Loucy (cell line): ENCODE data around the gene ZNF644.

ENCODE experiments used
- H2AFZ ChIP-seq: fragments of 200-600 bp; sonication (generic); 2 replicates; pipeline ENCODE4 v1.6.0; 2016; ENCODE audit warnings: antibody characterized with exemption, mild to moderate bottlenecking, low read length, moderate library complexity
- H3F3A ChIP-seq: fragments of 200-600 bp; 2 replicates; pipeline ENCODE4 v1.6.0; 2016; ENCODE audit warnings: antibody characterized with exemption, low read depth, mild to moderate bottlenecking
- H3K27me3 ChIP-seq: fragments of 200-600 bp; sonication (generic); 2 replicates; pipeline ENCODE4 v1.6.1; 2014; ENCODE audit warnings: low read length, mild to moderate bottlenecking; ENCODE audit not compliant: insufficient read depth, poor library complexity, severe bottlenecking
- H3K36me3 ChIP-seq: fragments of 200-600 bp; sonication (generic); 2 replicates; pipeline ENCODE4 v1.6.1; 2016; ENCODE audit warnings: low read length; ENCODE audit not compliant: insufficient read depth
- H3K4me1 ChIP-seq: fragments of 200-600 bp; sonication (generic); 2 replicates; pipeline ENCODE4 v1.5.1; 2014; ENCODE audit warnings: low read length, mild to moderate bottlenecking; ENCODE audit not compliant: insufficient read depth, poor library complexity, severe bottlenecking
- H3K4me2 ChIP-seq: fragments of 200-600 bp; sonication (generic); 2 replicates; pipeline ENCODE4 v1.6.0; 2014; ENCODE audit warnings: antibody characterized with exemption, low read length, low read depth, mild to moderate bottlenecking; ENCODE audit not compliant: poor library complexity, severe bottlenecking
- H3K4me3 ChIP-seq: fragments of 200-600 bp; sonication (generic); 2 replicates; pipeline ENCODE4 v1.5.1; 2014; ENCODE audit warnings: low read length, mild to moderate bottlenecking, mixed read lengths; ENCODE audit not compliant: poor library complexity, severe bottlenecking
- H3K79me2 ChIP-seq: fragments of 200-600 bp; sonication (generic); 2 replicates; pipeline ENCODE4 v1.6.1; 2014; ENCODE audit warnings: low read length; ENCODE audit not compliant: insufficient read depth
- H3K9ac ChIP-seq: fragments of 200-600 bp; sonication (generic); 2 replicates; pipeline ENCODE4 v1.6.0; 2014; ENCODE audit warnings: mild to moderate bottlenecking, low read depth, low read length, moderate library complexity; ENCODE audit not compliant: poor library complexity, severe bottlenecking
- H3K9me2 ChIP-seq: fragments of 200-600 bp; sonication (generic); replicated peaks from 2 replicates; pipeline ENCODE4 v1.6.1; 2016; ENCODE audit warnings: low read depth, low read length, mixed read lengths
- H3K9me3 ChIP-seq: fragments of 200-600 bp; sonication (generic); 2 replicates; pipeline ENCODE4 v1.6.1; 2014; ENCODE audit warnings: mild to moderate bottlenecking, antibody characterized with exemption, low read length, low read depth; ENCODE audit not compliant: insufficient read depth
- H4K20me1 ChIP-seq: fragments of 200-600 bp; sonication (generic); 2 replicates; pipeline ENCODE4 v1.6.0; 2014; ENCODE audit warnings: antibody characterized with exemption, low read length, mild to moderate bottlenecking; ENCODE audit not compliant: insufficient read depth, poor library complexity, severe bottlenecking
- CTCF ChIP-seq: fragments of 200-600 bp; sonication (generic); conservative IDR thresholded peaks from 2 replicates; pipeline ENCODE4 v1.5.1; 2014; ENCODE audit warnings: mild to moderate bottlenecking, antibody characterized with exemption, low read length
- EZH2phosphoT487 ChIP-seq: fragments of 200-600 bp; IDR thresholded peaks from 2 replicates; pipeline ENCODE4 v1.6.1; 2018; ENCODE audit warnings: antibody characterized with exemption, mild to moderate bottlenecking, moderate library complexity, borderline replicate concordance

Gene ZNF644

DNA sequence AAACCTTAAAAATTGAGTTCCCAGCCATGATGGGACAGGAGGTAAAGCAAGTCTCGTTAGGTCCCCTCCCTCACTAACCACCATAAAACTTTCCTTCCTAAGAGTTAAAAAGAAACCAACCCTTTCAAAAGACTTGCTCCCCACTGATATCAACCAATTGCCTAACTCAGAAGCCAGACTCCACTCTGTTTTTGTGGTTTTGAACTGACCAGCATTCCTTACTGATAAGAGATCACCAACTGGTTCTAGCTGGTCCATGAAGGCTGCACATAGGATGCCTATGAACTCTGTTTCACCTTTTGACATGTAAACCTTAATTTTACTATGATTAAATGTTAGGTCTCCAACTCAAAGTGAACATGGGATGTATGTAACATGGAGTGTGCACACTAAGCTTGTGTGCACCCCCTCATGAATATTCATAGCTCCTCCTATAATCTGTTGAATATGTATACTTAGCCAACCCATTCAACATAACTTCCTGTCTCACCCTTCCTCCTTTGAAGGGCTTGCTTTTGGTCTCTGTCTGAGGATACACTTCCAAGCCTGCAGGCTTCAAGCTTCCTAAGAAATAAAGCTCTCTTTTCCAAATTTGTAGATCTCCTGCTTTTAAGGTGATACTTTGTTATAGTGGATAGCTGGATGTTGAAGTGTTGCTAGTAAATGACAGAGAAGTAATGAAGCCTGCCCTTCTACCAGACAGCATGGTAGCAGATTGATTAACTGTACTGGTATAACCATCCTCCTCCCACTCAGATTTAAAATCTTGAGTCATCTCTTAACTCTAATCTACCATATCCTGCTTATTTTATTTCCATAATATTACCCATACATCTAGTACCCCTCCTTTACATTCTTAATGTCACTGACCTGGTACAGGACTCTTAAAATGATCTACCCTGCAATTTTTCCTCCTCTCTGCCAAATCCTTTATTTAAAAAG, 95.6 kb downstream of the ZNF644 start:
- Histone ChIP-seq H3K9ac (no peak overlapping the region), H3F3A (no peaks in the 10 kb centered on the region), H3K36me3 (peaks cover 4% of the 10 kb centered on the region; the same call in 1 of the 2 replicates), H3K79me2 (peaks cover 96% of the 10 kb centered on the region), H3K4me1 (peaks cover 15% of the 10 kb centered on the region), H3K27me3 (no peaks in the 10 kb centered on the region), H3K4me2 (no peak overlapping the region), H3K9me3 (no peaks in the 10 kb centered on the region), H3K4me3 (no peak overlapping the region), H2AFZ (no peak overlapping the region), H3K9me2 (no peaks in the 10 kb centered on the region), H4K20me1 (peaks cover 80% of the 10 kb centered on the region)
- TF ChIP-seq EZH2phosphoT487 (no peak), CTCF (no peak)

DNA sequence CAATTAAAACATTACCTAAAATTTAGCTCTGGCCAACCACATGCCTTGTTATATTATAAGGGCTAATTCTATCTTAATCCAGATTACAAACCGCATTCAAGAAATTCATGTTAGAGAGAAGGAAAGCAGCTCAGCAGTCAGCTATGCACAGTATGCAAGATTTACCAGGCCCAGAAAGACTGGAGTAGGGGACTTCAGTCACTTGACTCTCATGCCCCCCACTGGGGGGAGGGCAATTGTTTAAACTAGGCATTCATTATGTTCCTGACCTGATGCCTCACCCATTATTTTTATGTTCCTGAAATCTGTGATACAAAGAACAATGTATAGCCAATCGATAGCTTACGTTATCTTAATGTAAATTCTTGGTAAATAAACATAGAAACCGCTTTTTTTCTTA, 96.9 kb downstream of the ZNF644 start:
- H3K4me3 ChIP-seq = no peak overlapping the region
- H2AFZ ChIP-seq = no peak overlapping the region
- peaks cover 96% of the 10 kb centered on the region for H3K79me2 ChIP-seq
- H3K36me3 ChIP-seq = peaks cover 4% of the 10 kb centered on the region; the same call in 1 of the 2 replicates
- H4K20me1 ChIP-seq = peaks cover 82% of the 10 kb centered on the region
- H3K9me3 ChIP-seq = no peaks in the 10 kb centered on the region
- no peak overlapping the region for H3K4me2 ChIP-seq
- H3F3A ChIP-seq = no peaks in the 10 kb centered on the region; the same call in 1 of the 2 replicates
- TF ChIP-seq EZH2phosphoT487 (no peak), CTCF (no peak)
- H3K9ac ChIP-seq = no peak overlapping the region
- H3K4me1 ChIP-seq = peaks cover 18% of the 10 kb centered on the region
- no peaks in the 10 kb centered on the region for H3K9me2 ChIP-seq
- no peaks in the 10 kb centered on the region for H3K27me3 ChIP-seq

- no peak for TF ChIP-seq CTCF
- no peak for TF ChIP-seq EZH2phosphoT487
- Histone ChIP-seq H3K4me1 (peaks cover 28% of the 10 kb centered on the region), H2AFZ (no peak overlapping the region), H3K27me3 (no peaks in the 10 kb centered on the region), H3K79me2 (peaks cover 96% of the 10 kb centered on the region), H3K9ac (no peak overlapping the region), H4K20me1 (peaks cover 96% of the 10 kb centered on the region), H3K36me3 (peaks cover under 1% of the 10 kb centered on the region; the same call in 1 of the 2 replicates), H3K4me2 (no peak overlapping the region), H3K9me3 (no peaks in the 10 kb centered on the region), H3K9me2 (no peaks in the 10 kb centered on the region), H3K4me3 (no peak overlapping the region), H3F3A (peaks cover 4% of the 10 kb centered on the region; the same call in 1 of the 2 replicates)
These were observed 98.8 kb downstream of the ZNF644 start for GRCh38 chr1:90922996-90923395.
